ENCODE data around the gene CHN2. TPM values are rescaled to one million over a fixed set of nuclear protein-coding genes. Genes with fewer than 3 reads are reported as not detected.

Gene CHN2
- total and polyA plus RNA-seq, 8 donors: 2.8 to 8.9 (median 4.3) TPM

DNA sequence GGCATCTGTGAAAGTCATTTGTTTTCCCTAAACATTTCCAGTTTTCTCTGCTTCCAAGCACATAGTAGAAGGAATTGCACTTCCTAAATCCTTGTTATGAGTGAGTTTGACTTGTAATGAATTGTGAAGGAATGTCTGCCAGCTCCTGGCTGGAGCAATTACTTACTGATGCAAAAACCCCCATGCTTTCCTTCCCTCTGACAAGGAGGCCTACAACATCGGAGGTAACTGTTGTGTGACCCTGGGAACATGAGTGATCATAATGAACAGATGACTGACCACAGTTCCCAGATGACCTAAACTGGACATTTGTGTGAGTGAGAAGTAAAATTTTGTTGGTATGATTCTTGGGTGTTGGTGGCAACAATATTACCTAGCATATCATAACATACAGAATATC lies 26.9 kb upstream of the CHN2 start:
- Histone ChIP-seq H3K27ac (no peak overlapping the region), H3K9me3 (peaks cover 0 to 10% of the 10 kb centered on the region in 2 donors), H3K4me3 (no peak overlapping the region), H3K27me3 (no peaks in the 10 kb centered on the region), H3K36me3 (no peaks in the 10 kb centered on the region), H3K4me1 (no peaks in the 10 kb centered on the region)
- TF ChIP-seq, protein P1, sequence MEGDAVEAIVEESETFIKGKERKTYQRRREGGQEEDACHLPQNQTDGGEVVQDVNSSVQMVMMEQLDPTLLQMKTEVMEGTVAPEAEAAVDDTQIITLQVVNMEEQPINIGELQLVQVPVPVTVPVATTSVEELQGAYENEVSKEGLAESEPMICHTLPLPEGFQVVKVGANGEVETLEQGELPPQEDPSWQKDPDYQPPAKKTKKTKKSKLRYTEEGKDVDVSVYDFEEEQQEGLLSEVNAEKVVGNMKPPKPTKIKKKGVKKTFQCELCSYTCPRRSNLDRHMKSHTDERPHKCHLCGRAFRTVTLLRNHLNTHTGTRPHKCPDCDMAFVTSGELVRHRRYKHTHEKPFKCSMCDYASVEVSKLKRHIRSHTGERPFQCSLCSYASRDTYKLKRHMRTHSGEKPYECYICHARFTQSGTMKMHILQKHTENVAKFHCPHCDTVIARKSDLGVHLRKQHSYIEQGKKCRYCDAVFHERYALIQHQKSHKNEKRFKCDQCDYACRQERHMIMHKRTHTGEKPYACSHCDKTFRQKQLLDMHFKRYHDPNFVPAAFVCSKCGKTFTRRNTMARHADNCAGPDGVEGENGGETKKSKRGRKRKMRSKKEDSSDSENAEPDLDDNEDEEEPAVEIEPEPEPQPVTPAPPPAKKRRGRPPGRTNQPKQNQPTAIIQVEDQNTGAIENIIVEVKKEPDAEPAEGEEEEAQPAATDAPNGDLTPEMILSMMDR (IDR thresholded peaks at IDR 0.05): no peak
- no peak for ATAC-seq
- intact Hi-C loops (cut with DNase I): no loop called here
- DNase-seq: no peak

- DNase-seq (no peak), ATAC-seq (no peak)
- Histone ChIP-seq H3K36me3 (no peaks in the 10 kb centered on the region), H3K9me3 (peaks cover 0 to 4% of the 10 kb centered on the region in 2 donors), H3K27me3 (no peaks in the 10 kb centered on the region), H3K4me3 (no peak overlapping the region), H3K4me1 (no peaks in the 10 kb centered on the region), H3K27ac (no peak overlapping the region)
- intact Hi-C loops (cut with DNase I): no loop called here
- TF ChIP-seq, protein P1 (IDR thresholded peaks at IDR 0.05): no peak
Measured at GRCh38 chr7:29170781-29171180, 23.8 kb upstream of the CHN2 start.

GRCh38 chr7:29173458-29173857 lies 21.1 kb upstream of the CHN2 start:
- ATAC-seq: no peak
- Histone ChIP-seq H3K27ac (no peak overlapping the region), H3K36me3 (no peaks in the 10 kb centered on the region), H3K4me1 (no peaks in the 10 kb centered on the region), H3K27me3 (no peaks in the 10 kb centered on the region), H3K4me3 (no peak overlapping the region), H3K9me3 (no peaks in the 10 kb centered on the region)
- TF ChIP-seq, protein P1 (IDR thresholded peaks at IDR 0.05): no peak
- DNase-seq: no peak
- intact Hi-C loops (cut with DNase I): no loop called here

DNA sequence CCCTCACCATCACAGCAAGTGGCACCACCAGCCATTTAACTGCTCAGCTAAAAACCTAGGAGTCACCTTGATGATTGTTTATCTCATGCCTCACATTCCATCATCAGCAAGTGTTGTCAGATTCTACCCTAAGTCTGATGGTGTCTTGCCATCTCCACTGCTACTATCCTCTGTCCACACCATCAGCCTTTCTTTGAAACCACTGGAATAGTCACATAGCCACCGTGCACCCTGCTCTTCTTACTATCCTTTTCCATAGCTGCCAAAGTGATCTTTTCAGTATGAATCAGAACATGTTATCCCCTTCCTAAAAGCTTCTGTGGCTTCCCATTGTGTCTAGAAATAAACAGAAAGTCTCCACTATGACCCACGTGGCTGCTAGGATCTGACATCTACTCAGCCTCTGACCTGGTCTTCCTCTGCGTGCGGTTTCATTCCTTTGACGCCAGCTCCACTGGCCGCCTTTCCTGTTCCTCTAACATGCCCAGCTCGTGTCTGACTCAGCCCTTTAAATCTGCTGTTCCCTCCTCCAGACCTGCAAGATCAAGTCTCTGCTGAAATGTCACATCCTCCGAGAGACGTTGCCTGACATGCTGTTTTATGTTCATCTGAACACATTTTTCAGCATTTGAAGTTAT lies 16.5 kb upstream of the CHN2 start:
- no peaks in the 10 kb centered on the region for H3K36me3 ChIP-seq
- intact Hi-C loops (cut with DNase I): no loop called here
- H3K27ac ChIP-seq: no peak overlapping the region
- DNase-seq (peak in 2 of 4 donors; percentile 24 to 80), ATAC-seq (peak; percentile 95)
- H3K9me3 ChIP-seq: no peaks in the 10 kb centered on the region
- TF ChIP-seq, protein P1 (IDR thresholded peaks at IDR 0.05): no peak
- no peaks in the 10 kb centered on the region for H3K4me1 ChIP-seq
- H3K27me3 ChIP-seq: no peaks in the 10 kb centered on the region
- H3K4me3 ChIP-seq: no peak overlapping the region

GRCh38 chr7:29179115-29179514 lies 15.5 kb upstream of the CHN2 start:
- DNase-seq (no peak), ATAC-seq (no peak)
- Histone ChIP-seq H3K27ac (no peak overlapping the region), H3K9me3 (no peaks in the 10 kb centered on the region), H3K36me3 (no peaks in the 10 kb centered on the region), H3K27me3 (no peaks in the 10 kb centered on the region), H3K4me1 (no peaks in the 10 kb centered on the region), H3K4me3 (no peak overlapping the region)
- intact Hi-C loops (cut with DNase I): no loop called here
- TF ChIP-seq, protein P1 (IDR thresholded peaks at IDR 0.05): no peak
